ENCODE data around the gene PLA2G4C.

The PLA2G4C gene

DNA sequence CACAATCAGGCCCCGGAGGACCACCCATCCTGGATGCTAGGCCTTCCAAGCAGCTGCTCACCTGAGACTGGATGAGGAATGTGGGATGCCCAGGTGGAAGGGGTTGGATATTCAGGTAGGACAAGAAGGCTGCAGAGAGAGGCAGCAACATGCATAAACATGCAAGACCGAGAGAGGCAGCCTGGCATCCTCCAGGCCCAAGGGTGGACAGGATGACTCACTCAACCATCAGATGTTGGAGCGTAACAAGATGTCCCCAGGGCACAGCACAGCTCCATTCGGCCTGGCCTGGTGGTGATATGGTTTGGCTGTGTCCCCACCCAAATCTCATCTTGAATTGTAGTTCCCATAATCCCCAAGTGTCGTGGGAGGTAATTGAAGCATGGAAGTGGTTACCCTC lies 56.8 kb downstream of the PLA2G4C start:
- no peak for TF ChIP-seq ZNF274 (IDR thresholded peaks at IDR 0.05; ENCODE audit: low read depth, low read length)
- no peak overlapping the region for H3K4me3 ChIP-seq (ENCODE audit: low read length)

DNA sequence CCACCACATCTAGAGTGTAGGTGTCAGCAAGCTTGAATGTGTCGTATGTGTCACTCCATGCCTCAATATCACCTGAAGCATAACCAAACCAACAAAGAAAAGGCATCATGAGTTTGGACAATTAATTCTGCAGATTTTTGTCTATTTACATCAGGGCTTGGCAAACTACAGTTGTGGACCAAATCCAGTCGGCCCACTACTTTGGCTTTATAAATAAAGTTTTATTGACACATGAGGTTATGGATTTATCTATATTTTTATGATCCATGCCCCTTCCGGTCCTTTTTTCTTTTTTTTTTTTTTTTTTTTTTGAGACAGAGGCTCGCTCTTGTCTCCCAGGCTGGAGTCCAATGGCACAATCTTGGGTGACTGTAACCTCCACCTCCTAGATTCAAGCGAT lies 57.5 kb downstream of the PLA2G4C start:
- H3K4me3 ChIP-seq (ENCODE audit: low read length): no peak overlapping the region
- no peak for TF ChIP-seq ZNF274 (IDR thresholded peaks at IDR 0.05; ENCODE audit: low read depth, low read length)

GRCh38 chr19:48051335-48052033 lies 59.1 kb downstream of the PLA2G4C start:
- TF ChIP-seq ZNF274 (IDR thresholded peaks at IDR 0.05; ENCODE audit: low read depth, low read length): no peak

DNA sequence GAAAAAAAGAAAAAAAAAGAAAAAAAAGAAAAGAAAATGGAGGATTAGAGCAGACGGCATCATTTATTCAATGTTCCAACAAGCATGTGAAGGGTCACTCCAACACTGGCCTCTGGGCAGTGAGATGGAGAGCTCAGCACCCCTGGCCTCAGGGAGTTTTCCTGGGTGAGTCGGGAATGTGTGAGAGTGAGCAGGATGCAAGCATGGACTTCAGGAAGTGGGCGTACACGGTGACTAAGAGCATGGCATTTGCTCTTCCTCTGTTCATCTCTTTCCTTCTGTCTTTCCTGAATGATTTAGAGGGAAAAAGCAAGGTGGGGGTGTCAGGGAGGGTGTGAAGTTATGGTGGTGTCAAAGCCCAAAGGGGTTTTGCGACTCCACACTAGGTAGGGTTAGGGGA lies 66.1 kb downstream of the PLA2G4C start:
- no peak overlapping the region for H3K4me3 ChIP-seq (ENCODE audit: low read length)

More at GRCh38 chr19:48051335-48052033, 59.1 kb downstream of the PLA2G4C start:
- no peak overlapping the region for H3K4me3 ChIP-seq (ENCODE audit: low read length)

GRCh38 chr19:48043675-48044258 lies 66.8 kb downstream of the PLA2G4C start, which contains the start of gene CABP5:
TSS of gene CABP5 (minus strand) at chr19:48044079. CDS start at chr19:48043922, 157 bp downstream.
- no peak for TF ChIP-seq ZNF274 (IDR thresholded peaks at IDR 0.05; ENCODE audit: low read depth, low read length)
- no peak within 1 kb of the TSS for H3K4me3 ChIP-seq (ENCODE audit: low read length)

More for the DNA sequence above, 66.1 kb downstream of the PLA2G4C start:
- no peak for TF ChIP-seq ZNF274 (IDR thresholded peaks at IDR 0.05; ENCODE audit: low read depth, low read length)

- TF ChIP-seq ZNF274 (IDR thresholded peaks at IDR 0.05; ENCODE audit: low read depth, low read length): no peak
- no peak overlapping the region for H3K4me3 ChIP-seq (ENCODE audit: low read length)
Observed at GRCh38 chr19:48041877-48042580, 68.6 kb downstream of the PLA2G4C start.

GRCh38 chr19:48036765-48037164 lies 73.9 kb downstream of the PLA2G4C start:
- no peak for TF ChIP-seq ZNF274 (IDR thresholded peaks at IDR 0.05; ENCODE audit: low read depth, low read length)
- H3K4me3 ChIP-seq (ENCODE audit: low read length): no peak overlapping the region

DNA sequence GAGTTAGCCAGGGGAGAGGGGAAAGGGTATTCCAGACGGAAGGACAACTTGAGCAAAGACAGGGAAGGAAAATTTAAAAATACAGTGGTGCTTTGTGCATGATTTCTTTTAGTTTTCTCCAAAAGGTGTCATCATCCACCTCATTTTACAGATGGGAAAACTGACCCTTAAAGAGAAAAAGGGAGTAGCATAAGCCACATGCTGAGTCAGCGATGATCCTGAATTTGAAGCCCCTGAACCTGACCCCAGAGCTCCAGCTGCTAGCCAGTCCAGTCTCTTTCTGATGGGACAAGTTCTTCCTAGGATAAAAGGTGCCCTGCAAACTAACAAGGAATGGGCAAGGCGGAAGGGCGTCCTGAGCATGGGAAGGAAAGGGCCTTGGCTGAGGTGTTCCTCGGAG lies 77.0 kb downstream of the PLA2G4C start:
- no peak overlapping the region for H3K4me3 ChIP-seq (ENCODE audit: low read length)
- TF ChIP-seq ZNF274 (IDR thresholded peaks at IDR 0.05; ENCODE audit: low read depth, low read length): no peak

GRCh38 chr19:48030073-48030472 lies 80.5 kb downstream of the PLA2G4C start:
- H3K4me3 ChIP-seq (ENCODE audit: low read length): no peak overlapping the region
- no peak for TF ChIP-seq ZNF274 (IDR thresholded peaks at IDR 0.05; ENCODE audit: low read depth, low read length)

- no peak overlapping the region for H3K4me3 ChIP-seq (ENCODE audit: low read length)
- no peak for TF ChIP-seq ZNF274 (IDR thresholded peaks at IDR 0.05; ENCODE audit: low read depth, low read length)
Observed at GRCh38 chr19:48029431-48029830, 81.2 kb downstream of the PLA2G4C start.

GRCh38 chr19:48025480-48025879 lies 85.1 kb downstream of the PLA2G4C start:
- no peak for TF ChIP-seq ZNF274 (IDR thresholded peaks at IDR 0.05; ENCODE audit: low read depth, low read length)
- H3K4me3 ChIP-seq (ENCODE audit: low read length): no peak overlapping the region

DNA sequence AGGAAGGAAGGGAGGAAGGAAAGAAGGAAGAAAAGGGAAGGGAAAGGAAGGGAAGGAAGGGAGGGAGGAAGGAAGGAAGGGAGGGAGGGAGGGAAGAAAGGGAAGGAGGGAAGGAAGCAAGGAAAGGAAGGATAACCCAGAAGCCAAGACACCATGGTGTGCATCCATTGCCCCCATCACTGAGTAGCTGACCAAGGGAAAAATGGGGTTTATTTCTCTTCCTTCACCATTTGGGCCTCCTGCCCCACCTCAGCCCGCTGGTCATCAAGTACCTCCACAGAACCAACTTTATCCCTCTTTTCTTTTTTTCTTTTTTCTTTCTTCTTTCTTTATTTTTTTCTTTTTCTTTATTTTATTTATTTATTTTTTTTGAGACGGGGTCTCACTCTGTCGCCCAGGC lies 87.1 kb downstream of the PLA2G4C start:
- no peak overlapping the region for H3K4me3 ChIP-seq (ENCODE audit: low read length)
- TF ChIP-seq ZNF274 (IDR thresholded peaks at IDR 0.05; ENCODE audit: low read depth, low read length): no peak

- H3K4me3 ChIP-seq (ENCODE audit: low read length): no peak overlapping the region
- no peak for TF ChIP-seq ZNF274 (IDR thresholded peaks at IDR 0.05; ENCODE audit: low read depth, low read length)
Observed at GRCh38 chr19:48023011-48023410, 87.6 kb downstream of the PLA2G4C start.

DNA sequence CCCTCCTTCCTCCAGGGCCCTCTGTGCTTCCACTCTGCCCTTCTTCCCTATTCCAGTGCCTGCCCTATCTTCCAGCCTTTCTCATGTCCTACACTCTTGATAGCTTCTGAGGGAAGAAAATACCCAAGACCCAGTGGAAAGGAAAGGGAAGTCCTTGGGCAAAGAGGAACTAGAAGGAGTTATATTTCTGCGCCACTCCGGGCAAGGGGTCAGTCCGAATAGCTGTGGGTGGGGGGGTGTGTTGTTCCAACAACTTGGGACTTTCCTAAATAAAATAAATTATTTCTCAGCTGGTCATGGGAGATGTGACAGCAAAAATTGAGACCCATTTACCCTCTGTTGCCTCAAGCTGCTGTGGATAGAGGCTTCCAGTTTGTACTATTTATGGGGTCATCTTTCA lies 89.9 kb downstream of the PLA2G4C start:
- no peak for TF ChIP-seq ZNF274 (IDR thresholded peaks at IDR 0.05; ENCODE audit: low read depth, low read length)
- H3K4me3 ChIP-seq (ENCODE audit: low read length): no peak overlapping the region
